Measurements from ENCODE around the gene ACSM2A.

- TF ChIP-seq, protein P1, sequence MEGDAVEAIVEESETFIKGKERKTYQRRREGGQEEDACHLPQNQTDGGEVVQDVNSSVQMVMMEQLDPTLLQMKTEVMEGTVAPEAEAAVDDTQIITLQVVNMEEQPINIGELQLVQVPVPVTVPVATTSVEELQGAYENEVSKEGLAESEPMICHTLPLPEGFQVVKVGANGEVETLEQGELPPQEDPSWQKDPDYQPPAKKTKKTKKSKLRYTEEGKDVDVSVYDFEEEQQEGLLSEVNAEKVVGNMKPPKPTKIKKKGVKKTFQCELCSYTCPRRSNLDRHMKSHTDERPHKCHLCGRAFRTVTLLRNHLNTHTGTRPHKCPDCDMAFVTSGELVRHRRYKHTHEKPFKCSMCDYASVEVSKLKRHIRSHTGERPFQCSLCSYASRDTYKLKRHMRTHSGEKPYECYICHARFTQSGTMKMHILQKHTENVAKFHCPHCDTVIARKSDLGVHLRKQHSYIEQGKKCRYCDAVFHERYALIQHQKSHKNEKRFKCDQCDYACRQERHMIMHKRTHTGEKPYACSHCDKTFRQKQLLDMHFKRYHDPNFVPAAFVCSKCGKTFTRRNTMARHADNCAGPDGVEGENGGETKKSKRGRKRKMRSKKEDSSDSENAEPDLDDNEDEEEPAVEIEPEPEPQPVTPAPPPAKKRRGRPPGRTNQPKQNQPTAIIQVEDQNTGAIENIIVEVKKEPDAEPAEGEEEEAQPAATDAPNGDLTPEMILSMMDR (IDR thresholded peaks at IDR 0.05): no peak
- TF ChIP-seq POLR2A (IDR thresholded peaks at IDR 0.05) (no peak), POLR2AphosphoS5 (IDR thresholded peaks at IDR 0.05; ENCODE audit: insufficient read depth in 1 of 2, low read depth in 1 of 2) (no peak)
Observed at GRCh38 chr16:20520103-20520502, 68.8 kb downstream of the ACSM2A start.
